ENCODE data around the gene EPS8L3. TPM values are rescaled to one million over a fixed set of nuclear protein-coding genes. Genes with fewer than 3 reads are reported as not detected.

The EPS8L3 gene
- total and polyA plus RNA-seq, 2 of the 4 experiments (the other 2 are of a cell fraction), result not detected

- peak overlapping the region; percentile 20; the same call in 1 of the 2 replicates for H2BK120ac ChIP-seq (ENCODE audit: low read depth, low read length)
- no peak overlapping the region for H3K4me3 ChIP-seq (ENCODE audit: insufficient read depth, low read depth, low read length)
- H2BK5ac ChIP-seq (ENCODE audit: low read depth, low read length, poor library complexity, severe bottlenecking), result no peak overlapping the region
- H3K79me1 ChIP-seq (ENCODE audit: low read depth in 1 of 2, low read length in 2 of 2), result no peaks in the 10 kb centered on the region
- H3K36me3 ChIP-seq (ENCODE audit: control insufficient read depth, insufficient read depth, low read length), result no peaks in the 10 kb centered on the region
- H4K20me1 ChIP-seq (ENCODE audit: insufficient read depth, low read length), result no peaks in the 10 kb centered on the region
- ChIA-PET CTCF (interaction anchor here (1.0 kb wide), 1 partner anchor 12 kb away, joined by 4 read pairs; no protein-coding TSS in a partner anchor), POLR2A (ENCODE audit: unreplicated experiment) (no interaction called here)
- no peak overlapping the region for H3K18ac ChIP-seq (ENCODE audit: low read depth, low read length)
- dilution Hi-C loops (cut with HindIII; ENCODE audit: low sequenced_read_pairs, unreplicated experiment), result no loop called here
- peaks cover 11% of the 10 kb centered on the region for H3K4me1 ChIP-seq (ENCODE audit: control insufficient read depth, insufficient read depth, low read length)
- no peak overlapping the region for H4K91ac ChIP-seq (ENCODE audit: insufficient read depth, low read depth, low read length)
- BruUV-seq (replicated peaks), result no TSS peak
- H2AK9ac ChIP-seq (replicated peaks; ENCODE audit: low read depth, low read length, poor library complexity), result peak overlapping the region; percentile 77
- H3K9ac ChIP-seq (ENCODE audit: low read depth, low read length), result no peak overlapping the region
- H4K8ac ChIP-seq (ENCODE audit: low read depth in 2 of 2, low read length in 2 of 2), result no peak overlapping the region
- H3K27me3 ChIP-seq (ENCODE audit: control insufficient read depth, insufficient read depth, low read length), result no peaks in the 10 kb centered on the region
- TF ChIP-seq, protein P1, sequence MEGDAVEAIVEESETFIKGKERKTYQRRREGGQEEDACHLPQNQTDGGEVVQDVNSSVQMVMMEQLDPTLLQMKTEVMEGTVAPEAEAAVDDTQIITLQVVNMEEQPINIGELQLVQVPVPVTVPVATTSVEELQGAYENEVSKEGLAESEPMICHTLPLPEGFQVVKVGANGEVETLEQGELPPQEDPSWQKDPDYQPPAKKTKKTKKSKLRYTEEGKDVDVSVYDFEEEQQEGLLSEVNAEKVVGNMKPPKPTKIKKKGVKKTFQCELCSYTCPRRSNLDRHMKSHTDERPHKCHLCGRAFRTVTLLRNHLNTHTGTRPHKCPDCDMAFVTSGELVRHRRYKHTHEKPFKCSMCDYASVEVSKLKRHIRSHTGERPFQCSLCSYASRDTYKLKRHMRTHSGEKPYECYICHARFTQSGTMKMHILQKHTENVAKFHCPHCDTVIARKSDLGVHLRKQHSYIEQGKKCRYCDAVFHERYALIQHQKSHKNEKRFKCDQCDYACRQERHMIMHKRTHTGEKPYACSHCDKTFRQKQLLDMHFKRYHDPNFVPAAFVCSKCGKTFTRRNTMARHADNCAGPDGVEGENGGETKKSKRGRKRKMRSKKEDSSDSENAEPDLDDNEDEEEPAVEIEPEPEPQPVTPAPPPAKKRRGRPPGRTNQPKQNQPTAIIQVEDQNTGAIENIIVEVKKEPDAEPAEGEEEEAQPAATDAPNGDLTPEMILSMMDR (conservative IDR thresholded peaks at IDR 0.05; ENCODE audit: low read depth, low read length), result no peak
- no peak for TF ChIP-seq MXI1 (IDR thresholded peaks at IDR 0.05; ENCODE audit: borderline replicate concordance, low read depth, low read length)
- no peak for TF ChIP-seq MAZ (IDR thresholded peaks at IDR 0.05; ENCODE audit: borderline replicate concordance, low read depth, low read length)
- TF ChIP-seq POLR2A (IDR thresholded peaks at IDR 0.05; ENCODE audit: low read depth, low read length), result no peak
- TF ChIP-seq RAD21 (IDR thresholded peaks at IDR 0.05; ENCODE audit: low read length), result no peak
- TF ChIP-seq USF2 (IDR thresholded peaks at IDR 0.05; ENCODE audit: low read depth, low read length), result no peak
- TF ChIP-seq NFE2L2 (IDR thresholded peaks at IDR 0.05; ENCODE audit: low read depth, low read length), result no peak
- TF ChIP-seq CHD1 (IDR thresholded peaks at IDR 0.05; ENCODE audit: low read depth, low read length), result no peak
- TF ChIP-seq FOS (IDR thresholded peaks at IDR 0.05; ENCODE audit: low read depth, low read length), result no peak
- no peak for TF ChIP-seq CEBPB (IDR thresholded peaks at IDR 0.05; ENCODE audit: low read depth, low read length)
- TF ChIP-seq SMC3 (IDR thresholded peaks at IDR 0.05; ENCODE audit: low read depth, low read length), result no peak
- TF ChIP-seq RFX5 (IDR thresholded peaks at IDR 0.05; ENCODE audit: low read depth, low read length), result no peak
- intact Hi-C loops (cut with micrococcal nuclease), result no loop called here
- H3K4ac ChIP-seq (ENCODE audit: low read depth, low read length), result peak overlapping the region; percentile 19
- peaks cover 22% of the 10 kb centered on the region for H3K9me1 ChIP-seq (ENCODE audit: insufficient read depth, low read length)
- H2BK20ac ChIP-seq (ENCODE audit: low read depth, low read length), result no peak overlapping the region
- no peak overlapping the region for H3K4me2 ChIP-seq (ENCODE audit: low read depth, low read length)
- no peak for DNase-seq
- in situ Hi-C loops (cut with MboI; ENCODE audit: low sequenced_read_pairs), result no loop called here
- WGBS, 2 experiments (ENCODE audit: extremely low coverage in 2 of 2, insufficient read length in 1 of 2), result no CpG with 5 or more reads among the region's 6 CpGs
- no peak overlapping the region for H4K5ac ChIP-seq (ENCODE audit: low read depth, low read length)
- peak; percentile 12; the same call in 1 of the 2 replicates for ATAC-seq (ENCODE audit: low read depth)
- peak overlapping the region; percentile 46 for H2AFZ ChIP-seq (replicated peaks; ENCODE audit: low read length, poor library complexity)
- no peak overlapping the region for H3K23ac ChIP-seq (ENCODE audit: low read depth, low read length)
- no peak overlapping the region; the same call in 1 of the 2 replicates for H3K56ac ChIP-seq (ENCODE audit: extremely low read depth, insufficient read depth, low read length)
- H3K27ac ChIP-seq (ENCODE audit: insufficient read depth, low read length), result no peak overlapping the region
- no peak overlapping the region for H2BK15ac ChIP-seq (ENCODE audit: low read depth, low read length)
- H2AK5ac ChIP-seq (ENCODE audit: low read depth, low read length), result peak overlapping the region; percentile 90; the same call in 1 of the 2 replicates
- peak overlapping the region; percentile 19; the same call in 1 of the 2 replicates for H3K14ac ChIP-seq (replicated peaks; ENCODE audit: low read depth, low read length)
- no peaks in the 10 kb centered on the region for H3K9me3 ChIP-seq (ENCODE audit: control insufficient read depth, insufficient read depth, low read length)
These were observed 45.0 kb upstream of the EPS8L3 start for GRCh38 chr1:109808703-109809102.

Measured in IMR-90 (cell line).